ENCODE data around the gene ERCC3.
"Not testable (repeated sequence)": the region's sequence is repeated elsewhere in the genome, so short reads cannot be mapped to it uniquely, and the experiment has no call there.

The ERCC3 gene

DNA sequence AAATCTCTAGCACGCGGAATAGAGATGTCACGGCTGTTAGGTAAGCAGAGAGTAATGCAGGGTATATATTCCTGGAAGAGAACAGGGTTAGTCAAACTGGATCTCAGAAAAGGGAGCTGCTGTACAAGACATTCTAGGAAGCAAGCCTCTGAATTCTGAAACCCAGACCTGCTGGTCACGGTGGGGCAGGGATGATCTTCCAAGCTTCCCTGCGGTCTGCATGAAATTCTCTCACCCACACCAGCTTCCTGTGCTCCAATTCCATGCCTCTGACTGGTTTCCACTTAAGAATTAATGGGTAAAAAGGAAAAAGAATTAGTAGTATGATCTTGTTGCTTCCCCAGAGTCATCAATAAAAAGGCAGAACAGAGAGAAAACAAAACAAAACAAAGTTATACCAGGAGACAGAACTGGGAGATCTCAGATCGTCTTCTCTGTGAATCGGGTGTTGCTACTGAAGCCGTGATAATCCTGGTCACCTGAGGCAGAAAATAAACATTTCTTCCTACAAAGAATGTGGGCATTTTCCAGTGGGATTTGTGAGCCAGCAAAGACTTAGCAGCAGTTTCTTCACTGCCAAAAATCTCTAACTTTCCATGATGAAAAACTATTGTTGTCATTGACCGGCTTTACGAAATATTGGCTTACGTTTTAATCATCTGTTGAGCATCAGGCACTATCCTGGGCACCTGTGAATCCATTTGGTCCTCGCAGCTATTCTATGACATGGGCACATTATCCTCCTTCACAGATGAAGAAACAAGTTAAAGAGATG, 68.6 kb downstream of the ERCC3 start:
- DNase-seq, result no peak

DNA sequence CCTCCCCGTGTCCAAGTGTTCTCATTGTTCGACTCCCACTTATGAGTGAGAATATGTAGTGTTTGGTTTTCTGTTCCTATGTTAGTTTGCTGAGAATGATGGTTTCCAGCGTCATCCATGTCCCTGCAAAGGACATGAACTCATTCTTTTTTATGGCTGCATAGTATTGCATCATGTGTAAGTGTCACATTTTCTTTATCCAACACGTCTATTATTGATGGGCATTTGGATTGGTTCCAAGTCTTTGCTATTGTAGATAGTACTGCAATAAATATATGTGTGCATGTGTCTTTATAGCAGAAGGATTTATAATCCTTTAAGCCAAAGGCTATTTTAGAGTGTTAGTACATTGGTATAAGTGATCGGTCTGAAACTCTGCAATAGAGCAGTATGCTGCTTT, 69.8 kb downstream of the ERCC3 start:
- not testable (repeated sequence) for DNase-seq

DNA sequence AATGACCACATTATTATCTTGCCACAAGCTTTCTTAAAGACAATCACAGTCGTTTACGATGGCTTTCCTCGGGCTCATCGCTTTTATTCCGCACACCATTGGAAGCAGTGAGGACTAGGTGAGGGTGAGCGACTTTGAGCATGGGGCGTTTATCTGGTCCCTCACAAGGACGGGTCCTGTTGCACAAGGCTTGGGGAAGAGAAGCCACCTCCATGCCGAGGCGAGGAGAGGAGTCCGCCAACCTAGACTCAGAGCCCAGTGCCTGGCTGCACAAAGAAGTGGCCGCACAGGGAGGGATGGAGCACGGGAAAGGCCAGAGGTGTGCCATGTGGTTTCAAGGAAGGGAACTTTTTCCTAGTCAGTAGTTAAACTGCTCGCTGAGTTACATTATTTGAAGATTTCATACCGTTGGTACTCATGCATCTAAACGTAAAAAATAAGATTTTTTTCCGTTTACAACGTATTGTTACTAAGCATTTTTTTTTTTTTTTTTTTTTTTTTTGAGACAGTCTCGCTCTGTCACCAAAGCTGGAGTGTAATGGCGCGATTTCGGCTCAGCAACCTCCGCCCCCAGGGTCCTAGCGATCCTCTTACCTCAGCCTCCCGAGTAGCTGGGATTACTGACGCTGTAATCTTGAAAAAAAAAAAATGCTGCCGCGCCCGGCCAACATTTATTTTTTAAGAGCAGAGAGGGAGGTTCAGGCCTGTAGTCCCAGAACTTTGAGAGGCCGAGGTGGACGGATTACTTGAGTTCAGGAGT, 73.0 kb downstream of the ERCC3 start:
- DNase-seq, result no peak

DNA sequence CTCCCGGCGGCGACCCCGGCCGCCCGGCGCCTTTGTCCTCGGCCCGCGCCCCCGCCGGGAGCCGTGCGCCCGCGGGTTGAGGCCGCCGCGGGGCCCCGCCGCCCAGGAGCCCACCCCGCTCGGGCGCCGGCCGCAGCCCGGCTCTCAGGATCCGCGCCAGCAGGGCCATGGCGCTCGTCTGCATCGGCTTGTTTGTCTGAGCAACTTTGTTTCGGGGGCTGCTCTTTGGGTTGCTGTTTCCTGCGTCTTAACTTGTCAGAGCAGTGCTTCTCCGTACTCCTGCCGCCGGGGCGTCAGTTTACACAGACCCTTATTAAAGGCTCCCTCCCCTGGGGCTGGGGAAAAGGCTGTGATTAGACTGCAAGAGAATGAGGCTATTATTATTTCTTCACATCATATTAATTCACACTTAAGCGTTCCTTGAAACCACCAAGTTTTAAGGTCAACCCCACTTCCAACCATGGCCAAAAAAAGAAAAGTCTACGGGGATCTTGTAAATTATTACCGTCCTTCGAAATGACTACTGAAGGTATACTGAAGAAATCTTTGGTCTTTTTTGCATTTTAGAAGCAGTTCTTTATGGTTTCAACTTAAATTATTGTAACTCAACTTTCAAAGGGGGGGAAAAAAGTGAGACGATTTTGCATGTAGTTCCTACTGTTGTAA, 73.7 kb downstream of the ERCC3 start, which contains the start of gene CYP27C1:
CYP27C1 (minus strand) TSS at position 198 of the 666 bp plus-strand sequence; CDS start at position 169, 29 bp downstream.
- DNase-seq, result no peak

- no peak for DNase-seq
These were observed 74.5 kb downstream of the ERCC3 start for GRCh38 chr2:127219171-127220070.

DNA sequence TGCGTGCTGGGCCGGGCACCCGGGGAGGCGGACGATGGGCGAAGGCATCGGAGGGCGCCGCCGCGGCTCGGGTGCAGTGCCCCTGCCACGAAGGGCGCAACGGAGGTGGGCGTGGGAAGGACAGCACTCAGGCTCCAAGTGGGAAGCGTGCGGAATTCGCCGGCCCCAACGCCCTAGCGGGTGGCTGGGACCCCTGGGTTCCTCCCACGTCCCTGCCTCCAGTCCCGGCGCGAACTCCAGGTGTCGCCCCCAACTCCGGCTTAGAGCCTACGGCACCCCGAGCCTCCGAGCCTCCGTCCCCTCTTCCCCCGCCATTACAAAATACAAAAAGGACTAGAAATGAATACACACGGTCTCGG, 75.2 kb downstream of the ERCC3 start:
- DNase-seq, result no peak

- no peak for DNase-seq
These were observed 76.2 kb downstream of the ERCC3 start for GRCh38 chr2:127217470-127218325.

DNA sequence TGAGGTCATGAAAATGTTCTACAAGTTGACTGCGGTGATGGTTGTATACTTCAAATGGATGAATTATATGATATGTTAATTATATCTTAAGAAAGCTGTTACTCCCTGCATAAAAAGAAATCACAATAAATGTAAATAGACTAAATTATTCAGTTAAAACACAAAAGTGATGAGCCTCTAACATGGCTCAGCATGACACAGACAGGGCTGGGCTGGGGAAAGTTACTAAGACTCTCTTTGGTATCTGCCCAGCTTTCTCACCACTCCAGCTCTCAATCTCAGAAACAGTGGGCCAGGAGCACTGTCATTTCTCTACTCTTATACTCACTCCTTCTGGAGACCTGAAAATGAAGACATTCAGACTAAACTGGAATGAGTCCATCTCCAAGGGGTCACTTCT, 77.4 kb downstream of the ERCC3 start:
- no peak for DNase-seq

DNA sequence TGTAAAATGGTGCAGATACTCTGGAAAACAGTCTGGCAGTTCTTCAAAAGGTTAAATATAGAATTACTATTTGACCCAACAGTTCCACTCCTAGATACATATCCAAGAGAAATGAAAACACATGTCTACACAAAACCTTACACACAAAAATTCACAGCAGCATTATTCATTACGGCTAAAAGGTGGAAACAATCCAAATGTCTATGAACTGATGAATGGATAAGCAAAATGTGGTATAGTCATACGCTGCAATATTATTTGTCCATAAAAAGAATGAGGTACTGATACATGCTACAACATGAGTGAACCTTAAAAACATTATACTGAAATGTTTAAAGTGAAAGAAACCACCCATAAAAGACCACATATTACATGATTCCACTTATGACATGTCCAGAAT, 77.8 kb downstream of the ERCC3 start:
- DNase-seq, result no peak

GRCh38 chr2:127214201-127214600, 79.7 kb downstream of the ERCC3 start:
- not testable (repeated sequence) for DNase-seq

GRCh38 chr2:127208313-127208712, 85.6 kb downstream of the ERCC3 start:
- DNase-seq, result no peak

Measured in stimulated activated naive CD4-positive, alpha-beta T cell treated with Interleukin-2 at 50 U/mL for 16 hours (primary cell).